ENCODE data around the gene EHMT2. TPM values are rescaled to one million over a fixed set of nuclear protein-coding genes. Genes with fewer than 3 reads are reported as not detected.
A peak's percentile ranks its signal among the peaks of the same experiment; 100 is the strongest.

Gene EHMT2
- total and polyA plus RNA-seq, 2 of the 13 experiments (the other 11 are each of a cell fraction or from before 2014, with no cell fraction given): 55.2 to 69.2 TPM

DNA sequence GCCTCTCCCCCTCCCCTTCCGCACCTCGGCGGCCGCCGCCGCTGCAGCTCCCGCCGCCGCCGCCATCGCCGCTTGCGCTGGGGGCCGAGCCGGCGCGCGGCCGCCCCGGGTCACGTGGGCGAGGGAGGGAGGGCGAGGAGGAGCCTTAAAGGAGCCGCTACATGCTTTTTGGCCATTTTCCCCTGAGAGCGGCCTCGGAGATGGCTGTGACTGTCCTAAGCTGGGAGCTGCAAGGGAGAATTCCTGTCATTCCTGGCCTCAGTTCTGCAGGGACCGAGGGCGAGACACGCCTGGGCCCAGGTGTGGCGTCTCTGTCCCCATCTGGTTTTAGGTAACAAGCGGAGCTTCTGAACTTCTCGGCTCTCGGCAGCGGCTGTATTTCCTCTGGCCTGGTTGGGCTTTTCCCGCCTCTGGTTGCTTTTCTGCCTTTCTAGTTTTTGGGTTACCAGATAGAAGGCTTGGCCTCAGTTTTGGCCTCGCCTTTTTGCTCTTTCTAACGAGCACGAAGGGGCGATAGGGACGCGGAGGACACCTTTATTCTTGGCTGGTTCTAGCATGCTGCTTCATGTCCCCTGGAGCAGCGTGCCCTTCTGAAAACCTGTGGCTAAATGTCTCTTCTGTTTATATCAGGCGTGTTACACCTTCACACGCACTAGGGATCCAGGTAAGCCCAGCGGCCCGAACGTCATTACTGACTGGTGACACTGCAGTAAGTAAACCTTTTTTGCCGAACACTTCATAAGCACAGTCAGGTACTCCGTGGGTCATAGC lies at the start of gene EHMT2 (continued):
- TF ChIP-seq MIER3 (CRISPR knock-in tag; IDR thresholded peaks at IDR 0.05; ENCODE audit: borderline replicate concordance): no peak
- TF ChIP-seq, protein P1, sequence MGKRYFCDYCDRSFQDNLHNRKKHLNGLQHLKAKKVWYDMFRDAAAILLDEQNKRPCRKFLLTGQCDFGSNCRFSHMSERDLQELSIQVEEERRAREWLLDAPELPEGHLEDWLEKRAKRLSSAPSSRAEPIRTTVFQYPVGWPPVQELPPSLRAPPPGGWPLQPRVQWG (CRISPR knock-in tag; IDR thresholded peaks at IDR 0.05; ENCODE audit: borderline replicate concordance, low read depth): no peak
- TF ChIP-seq, protein P2, sequence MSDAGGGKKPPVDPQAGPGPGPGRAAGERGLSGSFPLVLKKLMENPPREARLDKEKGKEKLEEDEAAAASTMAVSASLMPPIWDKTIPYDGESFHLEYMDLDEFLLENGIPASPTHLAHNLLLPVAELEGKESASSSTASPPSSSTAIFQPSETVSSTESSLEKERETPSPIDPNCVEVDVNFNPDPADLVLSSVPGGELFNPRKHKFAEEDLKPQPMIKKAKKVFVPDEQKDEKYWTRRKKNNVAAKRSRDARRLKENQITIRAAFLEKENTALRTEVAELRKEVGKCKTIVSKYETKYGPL (CRISPR knock-in tag; IDR thresholded peaks at IDR 0.05): no peak; the same call in 1 of the 2 replicates
- TF ChIP-seq ZNF607 (CRISPR knock-in tag; IDR thresholded peaks at IDR 0.05; ENCODE audit: borderline replicate concordance): no peak
- TF ChIP-seq GATAD1 (CRISPR knock-in tag; IDR thresholded peaks at IDR 0.05): no peak
- no peak; the same call in 1 of the 2 replicates for TF ChIP-seq ARNT2 (CRISPR knock-in tag; IDR thresholded peaks at IDR 0.05; ENCODE audit: low read depth)
- TF ChIP-seq ZNF468 (CRISPR knock-in tag; IDR thresholded peaks at IDR 0.05): no peak
- no peak for TF ChIP-seq MIER2 (CRISPR knock-in tag; IDR thresholded peaks at IDR 0.05)
- TF ChIP-seq HOXA5 (CRISPR knock-in tag; IDR thresholded peaks at IDR 0.05): no peak
- TF ChIP-seq, protein P3, sequence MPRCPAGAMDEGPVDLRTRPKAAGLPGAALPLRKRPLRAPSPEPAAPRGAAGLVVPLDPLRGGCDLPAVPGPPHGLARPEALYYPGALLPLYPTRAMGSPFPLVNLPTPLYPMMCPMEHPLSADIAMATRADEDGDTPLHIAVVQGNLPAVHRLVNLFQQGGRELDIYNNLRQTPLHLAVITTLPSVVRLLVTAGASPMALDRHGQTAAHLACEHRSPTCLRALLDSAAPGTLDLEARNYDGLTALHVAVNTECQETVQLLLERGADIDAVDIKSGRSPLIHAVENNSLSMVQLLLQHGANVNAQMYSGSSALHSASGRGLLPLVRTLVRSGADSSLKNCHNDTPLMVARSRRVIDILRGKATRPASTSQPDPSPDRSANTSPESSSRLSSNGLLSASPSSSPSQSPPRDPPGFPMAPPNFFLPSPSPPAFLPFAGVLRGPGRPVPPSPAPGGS (CRISPR knock-in tag; IDR thresholded peaks at IDR 0.05): no peak
- no peak for TF ChIP-seq ZNF235 (CRISPR knock-in tag; IDR thresholded peaks at IDR 0.05; ENCODE audit: borderline replicate concordance)
- no peak for TF ChIP-seq ZNF766 (CRISPR knock-in tag; IDR thresholded peaks at IDR 0.05; ENCODE audit: borderline replicate concordance)
- TF ChIP-seq ZNF17 (CRISPR knock-in tag; IDR thresholded peaks at IDR 0.05): no peak
- TF ChIP-seq, protein P4, sequence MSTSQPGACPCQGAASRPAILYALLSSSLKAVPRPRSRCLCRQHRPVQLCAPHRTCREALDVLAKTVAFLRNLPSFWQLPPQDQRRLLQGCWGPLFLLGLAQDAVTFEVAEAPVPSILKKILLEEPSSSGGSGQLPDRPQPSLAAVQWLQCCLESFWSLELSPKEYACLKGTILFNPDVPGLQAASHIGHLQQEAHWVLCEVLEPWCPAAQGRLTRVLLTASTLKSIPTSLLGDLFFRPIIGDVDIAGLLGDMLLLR (CRISPR knock-in tag; IDR thresholded peaks at IDR 0.05): no peak
- TF ChIP-seq ELF1 (CRISPR knock-in tag; IDR thresholded peaks at IDR 0.05): peak; percentile 15; the same call in 1 of the 2 replicates
- no peak for TF ChIP-seq ZNF615 (CRISPR knock-in tag; IDR thresholded peaks at IDR 0.05; ENCODE audit: borderline replicate concordance)
- TF ChIP-seq ZNF83 (CRISPR knock-in tag; IDR thresholded peaks at IDR 0.05; ENCODE audit: borderline replicate concordance): no peak
- TF ChIP-seq MAF1 (CRISPR knock-in tag; IDR thresholded peaks at IDR 0.05; ENCODE audit: borderline replicate concordance): no peak
- no peak; the same call in 1 of the 2 replicates for TF ChIP-seq RXRA (CRISPR knock-in tag; IDR thresholded peaks at IDR 0.05)
- no peak for TF ChIP-seq ZNF253 (CRISPR knock-in tag; IDR thresholded peaks at IDR 0.05; ENCODE audit: borderline replicate concordance)
- TF ChIP-seq BORCS8-MEF2B (CRISPR knock-in tag; IDR thresholded peaks at IDR 0.05): no peak; the same call in 1 of the 2 replicates
- no peak for TF ChIP-seq ZNF660 (CRISPR knock-in tag; IDR thresholded peaks at IDR 0.05; ENCODE audit: borderline replicate concordance, low read depth)
- TF ChIP-seq, protein P5, sequence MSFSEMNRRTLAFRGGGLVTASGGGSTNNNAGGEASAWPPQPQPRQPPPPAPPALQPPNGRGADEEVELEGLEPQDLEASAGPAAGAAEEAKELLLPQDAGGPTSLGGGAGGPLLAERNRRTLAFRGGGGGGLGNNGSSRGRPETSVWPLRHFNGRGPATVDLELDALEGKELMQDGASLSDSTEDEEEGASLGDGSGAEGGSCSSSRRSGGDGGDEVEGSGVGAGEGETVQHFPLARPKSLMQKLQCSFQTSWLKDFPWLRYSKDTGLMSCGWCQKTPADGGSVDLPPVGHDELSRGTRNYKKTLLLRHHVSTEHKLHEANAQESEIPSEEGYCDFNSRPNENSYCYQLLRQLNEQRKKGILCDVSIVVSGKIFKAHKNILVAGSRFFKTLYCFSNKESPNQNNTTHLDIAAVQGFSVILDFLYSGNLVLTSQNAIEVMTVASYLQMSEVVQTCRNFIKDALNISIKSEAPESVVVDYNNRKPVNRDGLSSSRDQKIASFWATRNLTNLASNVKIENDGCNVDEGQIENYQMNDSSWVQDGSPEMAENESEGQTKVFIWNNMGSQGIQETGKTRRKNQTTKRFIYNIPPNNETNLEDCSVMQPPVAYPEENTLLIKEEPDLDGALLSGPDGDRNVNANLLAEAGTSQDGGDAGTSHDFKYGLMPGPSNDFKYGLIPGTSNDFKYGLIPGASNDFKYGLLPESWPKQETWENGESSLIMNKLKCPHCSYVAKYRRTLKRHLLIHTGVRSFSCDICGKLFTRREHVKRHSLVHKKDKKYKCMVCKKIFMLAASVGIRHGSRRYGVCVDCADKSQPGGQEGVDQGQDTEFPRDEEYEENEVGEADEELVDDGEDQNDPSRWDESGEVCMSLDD (CRISPR knock-in tag; IDR thresholded peaks at IDR 0.05; ENCODE audit: borderline replicate concordance): no peak

Data from HepG2 (cell line).